ENCODE data around the gene TXNDC8.

TXNDC8 gene

DNA sequence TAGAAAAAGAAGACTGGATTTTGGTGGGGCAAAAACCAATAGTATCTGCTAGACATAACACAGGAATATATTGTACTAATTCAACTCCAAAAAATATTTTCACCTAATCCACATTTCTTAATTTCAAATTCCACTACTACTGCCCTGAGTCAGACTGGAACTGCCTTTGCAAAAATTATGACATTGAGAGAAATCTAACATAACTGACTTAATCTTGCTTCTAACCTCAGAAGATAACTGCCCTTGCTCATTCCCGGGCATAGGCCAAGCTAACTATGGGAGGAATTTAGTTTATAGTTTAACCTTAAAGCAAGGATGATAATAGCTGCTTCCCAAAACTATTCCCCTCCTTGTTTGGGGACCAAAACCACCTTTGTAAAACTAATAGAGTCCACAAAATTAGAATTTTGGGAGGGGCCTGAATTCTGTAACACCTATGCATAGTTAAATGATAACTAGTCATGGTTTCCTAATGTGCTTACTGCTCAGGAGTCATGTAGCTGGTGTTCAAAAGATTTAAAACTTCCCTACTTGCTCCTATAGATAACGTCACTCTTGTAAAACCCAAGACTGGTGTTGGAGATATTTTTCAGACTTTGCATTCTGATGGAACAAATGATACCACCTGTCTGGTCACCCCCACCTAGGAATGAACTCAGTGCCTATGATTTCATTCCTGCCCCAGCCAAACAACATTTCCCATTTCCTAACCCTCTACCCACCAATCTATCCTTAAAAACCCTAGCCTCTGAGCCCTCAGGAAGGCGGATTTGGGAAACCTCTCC is 67.3 kb downstream of the TXNDC8 start:
- no peak overlapping the region for H3K9ac ChIP-seq (ENCODE audit: low read length)
- no peak overlapping the region for H3K4me3 ChIP-seq (ENCODE audit: low read depth in 1 of 2, low read length in 2 of 2)
- H3K36me3 ChIP-seq (ENCODE audit: insufficient read depth, low read length) = no peaks in the 10 kb centered on the region
- no peaks in the 10 kb centered on the region for H3K27me3 ChIP-seq (ENCODE audit: control insufficient read depth in 1 of 2, insufficient read depth in 2 of 2, low read length in 2 of 2)
- no peaks in the 10 kb centered on the region for H3K4me1 ChIP-seq (ENCODE audit: insufficient read depth, low read length)
- H3K27ac ChIP-seq (ENCODE audit: low read depth, low read length) = no peak overlapping the region
- H3K9me3 ChIP-seq (ENCODE audit: low read length) = no peaks in the 10 kb centered on the region

DNA sequence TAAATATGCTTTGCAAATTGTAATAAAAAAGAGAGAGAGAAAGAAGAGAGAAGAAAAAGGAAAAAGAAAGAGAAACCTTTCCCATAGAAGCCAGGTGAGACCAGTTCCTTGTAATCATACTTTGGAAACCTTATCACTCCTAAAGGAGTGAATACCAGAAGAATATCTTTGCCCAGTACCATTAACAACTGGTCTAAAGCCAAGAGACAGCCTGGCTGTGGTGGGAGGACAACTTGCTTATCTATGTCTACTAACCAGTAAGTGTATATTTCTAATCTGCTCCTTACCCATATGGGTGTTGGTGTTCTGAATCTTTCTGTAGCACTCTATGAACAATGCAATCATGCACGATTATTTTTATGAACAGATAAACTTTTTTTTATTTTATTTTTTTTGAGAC is 70.9 kb downstream of the TXNDC8 start:
- no peak overlapping the region for H3K4me3 ChIP-seq (ENCODE audit: low read depth in 1 of 2, low read length in 2 of 2)
- H3K27me3 ChIP-seq (ENCODE audit: control insufficient read depth in 1 of 2, insufficient read depth in 2 of 2, low read length in 2 of 2) = no peaks in the 10 kb centered on the region
- H3K9ac ChIP-seq (ENCODE audit: low read length) = no peak overlapping the region
- no peaks in the 10 kb centered on the region for H3K36me3 ChIP-seq (ENCODE audit: insufficient read depth, low read length)
- H3K4me1 ChIP-seq (ENCODE audit: insufficient read depth, low read length) = no peaks in the 10 kb centered on the region
- no peak overlapping the region for H3K27ac ChIP-seq (ENCODE audit: low read depth, low read length)
- H3K9me3 ChIP-seq (ENCODE audit: low read length) = no peaks in the 10 kb centered on the region

DNA sequence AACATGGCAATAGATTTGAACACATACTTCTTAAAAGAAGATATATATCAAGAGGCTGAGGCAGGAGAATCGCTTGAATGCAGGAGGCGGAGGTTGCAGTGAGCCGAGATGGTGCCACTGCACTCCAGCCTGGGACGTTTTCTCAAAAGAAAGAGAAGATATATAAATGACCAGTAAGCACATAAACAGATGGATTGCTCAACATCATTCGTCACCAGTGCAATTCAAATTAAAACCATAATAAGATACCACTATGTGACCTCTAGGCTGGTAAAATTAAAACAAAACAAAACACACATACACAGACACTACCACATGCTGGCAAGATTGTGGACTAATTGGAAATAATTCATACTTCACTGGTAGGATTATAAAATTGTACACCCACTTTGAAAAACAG is 76.0 kb downstream of the TXNDC8 start:
- Histone ChIP-seq H3K4me3 (ENCODE audit: low read depth in 1 of 2, low read length in 2 of 2) (no peak overlapping the region), H3K4me1 (ENCODE audit: insufficient read depth, low read length) (peaks cover 9% of the 10 kb centered on the region), H3K9me3 (ENCODE audit: low read length) (no peaks in the 10 kb centered on the region), H3K27ac (ENCODE audit: low read depth, low read length) (no peak overlapping the region), H3K36me3 (ENCODE audit: insufficient read depth, low read length) (no peaks in the 10 kb centered on the region), H3K9ac (ENCODE audit: low read length) (no peak overlapping the region), H3K27me3 (ENCODE audit: control insufficient read depth in 1 of 2, insufficient read depth in 2 of 2, low read length in 2 of 2) (no peaks in the 10 kb centered on the region)

DNA sequence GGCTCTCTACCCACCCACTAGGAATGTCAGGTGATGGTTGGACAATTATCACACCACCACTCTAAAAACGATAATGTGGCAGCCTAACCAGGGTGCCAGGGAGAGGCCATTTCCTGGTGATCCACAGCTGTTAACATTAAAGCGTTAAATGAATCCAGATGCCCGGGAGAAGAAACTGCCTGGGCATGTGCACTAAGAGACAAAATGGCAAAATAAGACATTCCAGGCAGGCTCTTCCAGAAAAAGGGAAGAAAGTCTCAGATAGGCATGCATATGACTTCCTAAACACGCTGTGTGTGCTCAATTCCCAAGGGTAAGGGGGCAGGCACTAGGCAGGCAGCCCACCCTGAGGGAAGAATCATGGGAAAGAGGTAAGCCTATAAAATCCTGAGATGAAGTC is 76.8 kb downstream of the TXNDC8 start:
- Histone ChIP-seq H3K36me3 (ENCODE audit: insufficient read depth, low read length) (no peaks in the 10 kb centered on the region), H3K27ac (ENCODE audit: low read depth, low read length) (no peak overlapping the region), H3K9ac (ENCODE audit: low read length) (no peak overlapping the region), H3K4me1 (ENCODE audit: insufficient read depth, low read length) (peaks cover 9% of the 10 kb centered on the region), H3K4me3 (ENCODE audit: low read depth in 1 of 2, low read length in 2 of 2) (no peak overlapping the region), H3K9me3 (ENCODE audit: low read length) (no peaks in the 10 kb centered on the region), H3K27me3 (ENCODE audit: control insufficient read depth in 1 of 2, insufficient read depth in 2 of 2, low read length in 2 of 2) (no peaks in the 10 kb centered on the region)

DNA sequence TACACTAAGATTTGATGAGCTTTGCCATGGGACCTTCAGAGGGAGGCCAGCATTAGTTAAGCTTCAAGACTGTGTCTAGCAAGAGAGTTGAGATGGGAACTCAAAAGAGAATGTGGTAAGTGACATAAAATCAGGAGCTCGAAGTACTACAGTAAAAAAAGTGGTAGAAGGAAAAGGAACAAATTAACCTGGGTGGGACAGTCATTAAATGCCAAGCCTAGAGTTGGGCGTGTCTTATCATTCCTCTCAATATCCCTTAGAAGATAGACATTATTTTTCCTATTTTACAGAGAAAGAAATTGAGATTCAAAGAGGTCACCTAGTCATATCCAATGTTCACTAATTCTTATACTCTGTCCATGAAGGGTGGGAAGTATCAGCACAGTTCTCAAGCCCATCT is 78.1 kb downstream of the TXNDC8 start:
- no peaks in the 10 kb centered on the region for H3K27me3 ChIP-seq (ENCODE audit: control insufficient read depth in 1 of 2, insufficient read depth in 2 of 2, low read length in 2 of 2)
- peaks cover 14% of the 10 kb centered on the region for H3K4me1 ChIP-seq (ENCODE audit: insufficient read depth, low read length)
- H3K9me3 ChIP-seq (ENCODE audit: low read length) = no peaks in the 10 kb centered on the region
- H3K4me3 ChIP-seq (ENCODE audit: low read depth in 1 of 2, low read length in 2 of 2) = no peak overlapping the region
- no peak overlapping the region for H3K27ac ChIP-seq (ENCODE audit: low read depth, low read length)
- no peaks in the 10 kb centered on the region for H3K36me3 ChIP-seq (ENCODE audit: insufficient read depth, low read length)
- H3K9ac ChIP-seq (ENCODE audit: low read length) = no peak overlapping the region

DNA sequence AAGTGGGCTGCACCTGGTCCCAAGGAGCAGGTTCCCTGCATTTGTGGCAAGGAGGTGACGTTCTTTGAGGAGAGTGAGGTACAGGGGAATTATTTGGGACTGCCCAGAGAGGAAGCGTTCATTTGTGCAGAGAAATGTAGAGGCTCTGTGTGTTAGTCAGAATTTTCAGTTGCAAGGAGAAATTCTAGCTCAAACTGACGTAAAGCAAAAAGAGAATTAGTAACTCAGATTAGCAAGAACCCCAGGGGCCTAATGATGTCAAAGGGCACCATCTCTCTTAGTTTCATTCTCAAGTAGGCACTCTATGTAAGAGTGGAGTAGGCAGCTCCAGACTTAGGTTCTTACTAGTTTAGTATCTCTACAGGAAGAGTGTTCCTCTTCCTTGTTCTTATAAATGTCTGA is 79.0 kb downstream of the TXNDC8 start:
- no peak overlapping the region for H3K27ac ChIP-seq (ENCODE audit: low read depth, low read length)

DNA sequence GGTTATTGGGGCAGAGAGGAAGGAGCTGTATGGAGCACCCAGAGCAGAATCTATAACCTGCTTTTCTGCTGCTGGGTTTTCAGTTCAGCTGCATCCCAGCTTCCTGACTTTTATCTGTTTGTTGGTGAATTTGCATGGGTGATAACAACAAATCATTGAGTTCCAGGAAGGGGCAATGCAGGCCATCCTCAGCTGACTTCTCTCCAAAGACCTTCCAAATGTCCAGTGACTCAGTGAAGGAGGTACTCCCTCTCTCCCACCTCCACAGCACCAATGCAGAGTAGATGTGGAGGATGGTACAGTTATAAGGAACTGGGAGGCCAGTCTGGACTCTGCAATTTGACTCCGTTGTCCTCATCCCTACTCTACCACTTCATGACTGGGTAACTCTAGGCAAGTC is 79.7 kb downstream of the TXNDC8 start:
- H3K36me3 ChIP-seq (ENCODE audit: insufficient read depth, low read length) = no peaks in the 10 kb centered on the region

More for the DNA sequence above, 79.0 kb downstream of the TXNDC8 start:
- no peak overlapping the region for H3K4me3 ChIP-seq (ENCODE audit: low read depth in 1 of 2, low read length in 2 of 2)
- H3K9me3 ChIP-seq (ENCODE audit: low read length) = no peaks in the 10 kb centered on the region
- H3K4me1 ChIP-seq (ENCODE audit: insufficient read depth, low read length) = peaks cover 19% of the 10 kb centered on the region
- no peak overlapping the region for H3K9ac ChIP-seq (ENCODE audit: low read length)
- H3K36me3 ChIP-seq (ENCODE audit: insufficient read depth, low read length) = no peaks in the 10 kb centered on the region
- H3K27me3 ChIP-seq (ENCODE audit: control insufficient read depth in 1 of 2, insufficient read depth in 2 of 2, low read length in 2 of 2) = no peaks in the 10 kb centered on the region

DNA sequence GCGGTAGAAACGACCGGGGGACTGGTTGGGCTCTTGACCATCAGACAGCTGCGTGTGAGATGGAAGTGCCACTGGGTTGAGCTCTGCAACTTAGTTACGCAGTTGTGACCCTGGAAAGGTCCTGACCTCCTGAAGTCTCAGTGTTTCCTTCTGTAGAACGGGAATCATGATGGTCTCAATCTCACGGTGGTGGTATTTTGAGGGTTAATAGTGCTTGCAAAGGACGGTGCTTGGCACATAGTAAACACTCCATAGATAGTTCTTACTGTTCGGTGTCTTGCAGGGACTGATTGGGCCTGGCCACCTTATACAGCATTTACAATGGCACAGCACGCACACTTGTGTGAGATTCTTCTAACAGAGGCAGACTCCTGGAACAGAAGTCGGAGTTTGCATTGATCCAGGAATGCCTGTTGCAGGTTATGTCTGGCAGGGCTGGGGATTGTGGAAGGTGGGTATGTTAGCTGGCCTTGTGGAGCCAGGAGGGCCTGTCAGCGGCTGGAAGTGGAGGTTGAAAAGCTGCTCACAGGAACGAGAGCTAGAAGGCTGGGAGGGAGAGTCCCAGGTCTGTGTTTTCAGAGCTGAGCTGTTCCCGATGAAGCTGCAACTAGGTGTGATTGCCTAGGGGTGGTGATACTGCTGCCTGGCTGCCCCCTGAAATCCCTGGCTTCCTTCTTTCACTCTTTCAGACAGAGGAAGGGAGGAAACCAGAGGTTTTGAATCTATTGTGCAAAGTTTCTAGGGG is 80.4 kb downstream of the TXNDC8 start:
- H3K9ac ChIP-seq (ENCODE audit: low read length) = peak overlapping the region; percentile 5
- no peaks in the 10 kb centered on the region for H3K27me3 ChIP-seq (ENCODE audit: control insufficient read depth in 1 of 2, insufficient read depth in 2 of 2, low read length in 2 of 2)
- no peaks in the 10 kb centered on the region for H3K36me3 ChIP-seq (ENCODE audit: insufficient read depth, low read length)
- H3K4me3 ChIP-seq (ENCODE audit: low read depth in 1 of 2, low read length in 2 of 2) = peak overlapping the region; percentile 51 to 80
- H3K4me1 ChIP-seq (ENCODE audit: insufficient read depth, low read length) = peaks cover 25% of the 10 kb centered on the region
- H3K9me3 ChIP-seq (ENCODE audit: low read length) = no peaks in the 10 kb centered on the region
- H3K27ac ChIP-seq (ENCODE audit: low read depth, low read length) = peak overlapping the region; percentile 78

More for the DNA sequence above, 79.7 kb downstream of the TXNDC8 start:
- Histone ChIP-seq H3K4me1 (ENCODE audit: insufficient read depth, low read length) (peaks cover 25% of the 10 kb centered on the region), H3K4me3 (ENCODE audit: low read depth in 1 of 2, low read length in 2 of 2) (no peak overlapping the region), H3K27ac (ENCODE audit: low read depth, low read length) (peak overlapping the region; percentile 78), H3K9me3 (ENCODE audit: low read length) (no peaks in the 10 kb centered on the region), H3K9ac (ENCODE audit: low read length) (peak overlapping the region; percentile 5), H3K27me3 (ENCODE audit: control insufficient read depth in 1 of 2, insufficient read depth in 2 of 2, low read length in 2 of 2) (no peaks in the 10 kb centered on the region)

DNA sequence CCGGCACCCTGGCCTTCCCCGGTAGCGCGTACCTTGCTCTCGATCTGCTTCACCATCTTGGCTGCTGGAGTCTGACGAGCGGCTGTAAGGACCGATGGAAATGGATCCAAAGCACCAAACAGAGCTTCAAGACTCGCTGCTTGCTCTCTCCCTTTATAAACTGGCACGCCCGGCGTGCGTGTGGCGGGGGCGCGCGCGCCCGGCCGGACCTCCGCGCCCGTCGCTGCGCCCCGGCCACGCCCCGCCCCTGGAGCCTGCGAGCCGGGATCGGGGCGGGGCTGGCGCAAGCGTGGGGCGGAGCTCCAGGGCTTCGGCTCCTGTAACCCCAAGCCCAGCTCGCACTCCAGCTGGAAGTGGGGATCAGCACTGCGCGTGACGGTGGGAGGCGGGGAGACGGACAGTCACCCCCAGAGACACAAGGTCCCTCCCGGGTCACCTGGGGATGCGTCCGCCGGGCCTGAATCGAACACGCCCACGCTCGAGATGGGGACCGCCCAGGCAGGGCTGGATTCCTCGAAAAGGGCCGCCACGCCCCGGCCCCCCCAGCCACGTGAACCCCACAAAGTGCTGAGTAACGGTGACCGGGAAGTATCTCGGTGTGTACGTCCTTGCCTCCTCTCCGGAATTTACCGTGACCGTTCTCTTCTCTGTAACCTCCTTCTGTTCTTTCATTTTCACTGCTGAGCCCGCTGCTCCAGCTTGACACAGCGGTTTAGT is 81.1 kb downstream of the TXNDC8 start, which contains the start of gene TXN:
TXN (minus strand) TSS at position 128 of the 717 bp plus-strand sequence; CDS start at position 56, 72 bp downstream.
- peak within 1 kb of the TSS; percentile 73 to 80 for H3K4me3 ChIP-seq (ENCODE audit: low read depth in 1 of 2, low read length in 2 of 2)
- H3K9me3 ChIP-seq (ENCODE audit: low read length) = no peaks in the 10 kb centered on the region
- no peaks in the 10 kb centered on the region for H3K36me3 ChIP-seq (ENCODE audit: insufficient read depth, low read length)
- H3K4me1 ChIP-seq (ENCODE audit: insufficient read depth, low read length) = peaks cover 25% of the 10 kb centered on the region
- peak within 1 kb of the TSS; percentile 95 for H3K27ac ChIP-seq (ENCODE audit: low read depth, low read length)
- no peaks in the 10 kb centered on the region for H3K27me3 ChIP-seq (ENCODE audit: control insufficient read depth in 1 of 2, insufficient read depth in 2 of 2, low read length in 2 of 2)
- H3K9ac ChIP-seq (ENCODE audit: low read length) = peak within 1 kb of the TSS; percentile 54

DNA sequence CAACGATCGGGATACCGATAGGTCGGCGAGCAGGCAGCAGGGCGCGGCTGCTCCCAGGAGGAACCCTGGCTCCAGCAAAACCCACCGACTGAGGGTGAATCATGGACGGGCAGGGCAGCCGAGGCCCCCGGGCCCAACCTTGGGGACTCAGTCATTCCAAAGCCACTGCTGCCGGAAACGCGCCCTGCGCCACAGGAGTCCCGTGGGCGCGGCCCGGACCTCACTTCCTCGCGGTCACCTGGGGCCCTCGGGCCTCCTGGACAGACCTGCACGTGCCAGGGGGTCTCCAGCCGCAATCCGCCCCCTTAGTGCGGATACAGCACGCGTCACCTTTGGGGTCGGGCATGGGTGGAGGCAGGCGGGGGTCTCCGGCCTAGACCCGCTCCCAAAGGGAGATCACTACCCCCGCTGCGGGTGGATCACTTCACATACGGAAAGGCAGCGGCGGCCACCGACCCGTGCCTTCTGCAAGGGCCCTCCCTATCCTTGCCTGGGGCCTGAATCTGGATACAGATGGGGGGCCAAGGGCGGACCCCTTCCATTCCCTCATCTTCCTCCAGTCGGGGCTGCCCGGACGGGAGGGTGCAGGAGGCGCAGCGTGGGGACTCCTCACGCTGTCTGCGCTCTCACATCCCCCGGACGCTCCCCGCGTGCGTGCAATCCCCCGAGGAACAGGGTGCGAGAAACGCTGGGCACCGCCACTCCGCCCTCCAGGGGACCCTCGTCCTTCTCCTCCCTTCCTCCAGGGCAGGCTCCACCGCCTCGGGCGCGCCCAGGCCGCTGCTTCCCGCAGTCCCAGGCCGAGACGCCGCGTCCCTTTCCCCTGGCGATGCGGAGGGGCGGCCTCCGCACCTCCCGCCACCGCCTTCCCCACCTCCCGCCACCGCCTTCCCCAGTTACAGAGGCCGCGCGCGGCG is 81.9 kb downstream of the TXNDC8 start:
- Histone ChIP-seq H3K9ac (ENCODE audit: low read length) (peak overlapping the region; percentile 54), H3K4me1 (ENCODE audit: insufficient read depth, low read length) (peaks cover 25% of the 10 kb centered on the region), H3K9me3 (ENCODE audit: low read length) (no peaks in the 10 kb centered on the region)

More for the DNA sequence above, 81.9 kb downstream of the TXNDC8 start:
- Histone ChIP-seq H3K27ac (ENCODE audit: low read depth, low read length) (peak overlapping the region; percentile 95), H3K4me3 (ENCODE audit: low read depth in 1 of 2, low read length in 2 of 2) (peak overlapping the region; percentile 73 to 80), H3K27me3 (ENCODE audit: control insufficient read depth in 1 of 2, insufficient read depth in 2 of 2, low read length in 2 of 2) (no peaks in the 10 kb centered on the region), H3K36me3 (ENCODE audit: insufficient read depth, low read length) (no peaks in the 10 kb centered on the region)

Measured in muscle layer of colon (tissue), 2 donors.